Hepatocyte (in vitro differentiated cells): ENCODE data around the gene OR1F1.

Experiments
- CTCF ChIP-seq: fragments of 200-600 bp; sonication (generic); IDR thresholded peaks from 2 replicates; pipeline ENCODE4 v1.5.1; 2016; ENCODE audit warnings: antibody characterized with exemption, mild to moderate bottlenecking; ENCODE audit not compliant: poor library complexity
- EZH2 ChIP-seq: fragments of 200-600 bp; sonication (generic); IDR thresholded peaks from 2 replicates; pipeline ENCODE4 v1.6.1; 2016; ENCODE audit warnings: antibody characterized with exemption, mild to moderate bottlenecking, borderline replicate concordance
- EZH2phosphoT487 ChIP-seq: fragments of 200-600 bp; sonication (generic); IDR thresholded peaks from one replicate; pipeline ENCODE4 v1.6.1; 2018; ENCODE audit warnings: antibody characterized with exemption, mild to moderate bottlenecking, low read depth, moderate library complexity; ENCODE audit not compliant: unreplicated experiment, severe bottlenecking

- TF ChIP-seq CTCF, result no peak
- no peak for TF ChIP-seq EZH2phosphoT487
- no peak for TF ChIP-seq EZH2
Measured at GRCh38 chr16:3248596-3248995, 60.6 kb downstream of the OR1F1 start.
